GM12878 (cell line): ENCODE measurements around the gene MYOM1. TPM values are rescaled to one million over a fixed set of nuclear protein-coding genes. Genes with fewer than 3 reads are reported as not detected.
A peak's percentile ranks its signal among the peaks of the same experiment; 100 is the strongest.

Source experiments
- CEBPB ChIP-seq, 2 experiments: fragments of 150-350 bp in 1 of 2; IDR thresholded peaks; 2 replicates each; pipeline ENCODE4 v1.6.1; 2012 to 2014; ENCODE audit warnings: low read depth in 2 of 2, low read length in 2 of 2, borderline replicate concordance in 1 of 2, inconsistent platforms in 1 of 2
- CHD4 ChIP-seq: fragments of 200-600 bp; sonication (generic); IDR thresholded peaks from 2 replicates; pipeline ENCODE4 v1.6.1; 2016; ENCODE audit warnings: mild to moderate bottlenecking
- ETV6 ChIP-seq, 2 experiments: fragments of 450-650 bp in 1 of 2; IDR thresholded peaks in 1 of 2; conservative IDR thresholded peaks in 1 of 2; 2 replicates each; pipeline ENCODE4 v1.6.1; 2014; ENCODE audit warnings: antibody characterized with exemption in 1 of 2, borderline replicate concordance in 1 of 2, low read depth in 1 of 2, mild to moderate bottlenecking in 1 of 2, moderate library complexity in 1 of 2
- GABPA ChIP-seq: IDR thresholded peaks from 2 replicates; pipeline ENCODE4 v1.6.1; 2014; ENCODE audit warnings: antibody characterized with exemption, low read depth, mild to moderate bottlenecking, inconsistent platforms
- JUNB ChIP-seq: IDR thresholded peaks from 2 replicates; pipeline ENCODE4 v1.6.1; 2016; ENCODE audit warnings: antibody characterized with exemption, mild to moderate bottlenecking
- KDM1A ChIP-seq: fragments of 200-600 bp; sonication (generic); IDR thresholded peaks from 2 replicates; pipeline ENCODE4 v1.6.1; 2016; ENCODE audit warnings: borderline replicate concordance
- MEF2A ChIP-seq: IDR thresholded peaks from 2 replicates; pipeline ENCODE4 v1.6.1; 2011; ENCODE audit warnings: low read depth, mild to moderate bottlenecking, low read length, moderate library complexity; ENCODE audit not compliant: insufficient read depth
- MYB ChIP-seq: fragments of 150-350 bp; IDR thresholded peaks from 2 replicates; pipeline ENCODE4 v1.6.1; 2014; ENCODE audit warnings: mild to moderate bottlenecking, low read depth, low read length, borderline replicate concordance
- MYC ChIP-seq: IDR thresholded peaks from 2 replicates; pipeline ENCODE4 v1.6.1; 2011; ENCODE audit warnings: mild to moderate bottlenecking, low read length, moderate library complexity, inconsistent platforms; ENCODE audit not compliant: insufficient read depth, insufficient replicate concordance, insufficient read length, severe bottlenecking
- NFIC ChIP-seq: IDR thresholded peaks from 2 replicates; pipeline ENCODE4 v1.6.1; 2012; ENCODE audit warnings: low read depth, mild to moderate bottlenecking, inconsistent platforms, low read length, moderate library complexity
- NFXL1 ChIP-seq: fragments of 450-650 bp; IDR thresholded peaks from 2 replicates; pipeline ENCODE4 v1.6.1; 2017; ENCODE audit warnings: antibody characterized with exemption, mild to moderate bottlenecking, borderline replicate concordance
- RELA ChIP-seq: fragments of 450-650 bp; IDR thresholded peaks from 2 replicates; pipeline ENCODE4 v1.8.0; 2014; ENCODE audit warnings: borderline replicate concordance; ENCODE audit not compliant: partially characterized antibody
- SMAD1 ChIP-seq: fragments of 450-650 bp; IDR thresholded peaks from 2 replicates; pipeline ENCODE4 v1.6.1; 2018; ENCODE audit warnings: mild to moderate bottlenecking, low read depth; ENCODE audit not compliant: partially characterized antibody
- SMARCA5 ChIP-seq: fragments of 450-650 bp; IDR thresholded peaks from 2 replicates; pipeline ENCODE4 v1.6.1; 2017; ENCODE audit warnings: mild to moderate bottlenecking
- polyA plus RNA-seq, 11 experiments: library from polyadenylated mRNA; depleted of rRNA in 4 of 11; unstranded in 6 of 11; stranded (reverse) in 5 of 11; fragments of >200 nt; fragmentation: Nextera tagmentation in 4 of 11; fragmentation: Illumina TruSeq in 1 of 11; extraction: Ambion mirVana in 4 of 11; extraction: Trizol in 1 of 11; gene quantifications; 1 replicate in 1 of 11; 2 replicates in 10 of 11; pipeline versions ENCODE4 v1.2.1 to v1.2.3, GENCODE V29; 2011 to 2016; ENCODE audit warnings: inconsistent platforms in 2 of 11, missing spikeins in 2 of 11, low read depth in 1 of 11
- total RNA-seq, 4 experiments: library from RNA; depleted of rRNA in 3 of 4; stranded (reverse); fragments of >200 nt in 3 of 4; fragmentation: Illumina TruSeq in 1 of 4; extraction: Trizol in 1 of 4; gene quantifications; 2 replicates each; pipeline versions ENCODE4 v1.2.1 to v1.2.3, GENCODE V29; 2013 to 2021
- TF ChIP-seq, protein P1 (sequence below): fragments of 450-650 bp; IDR thresholded peaks from 2 replicates; pipeline ENCODE4 v1.6.1; 2016; ENCODE audit warnings: mild to moderate bottlenecking, moderate library complexity, borderline replicate concordance
- TF ChIP-seq, protein P2 (sequence below): fragments of 150-350 bp; IDR thresholded peaks from 2 replicates; pipeline ENCODE4 v1.6.1; 2014; ENCODE audit warnings: mild to moderate bottlenecking, low read depth, low read length
- TF ChIP-seq, protein P3 (sequence below): fragments of 450-650 bp; IDR thresholded peaks from 2 replicates; pipeline ENCODE4 v1.6.1; 2014; ENCODE audit warnings: mild to moderate bottlenecking
- TF ChIP-seq, protein P4 (sequence below): IDR thresholded peaks from 2 replicates; pipeline ENCODE4 v1.6.1; 2011; ENCODE audit warnings: borderline replicate concordance, low read depth, mild to moderate bottlenecking, moderate library complexity, low read length; ENCODE audit not compliant: insufficient read depth, poor library complexity, severe bottlenecking
- TF ChIP-seq, protein P5 (sequence below): IDR thresholded peaks from 2 replicates; pipeline ENCODE4 v1.6.1; 2011; ENCODE audit warnings: low read depth, low read length, improper control_type of control experiment, borderline replicate concordance

MYOM1 gene
- total and polyA plus RNA-seq, 10 of the 15 experiments (the other 5 are each of a cell fraction or from before 2014, with no cell fraction given) = 0.06 to 1.0 (median 0.57) TPM

DNA sequence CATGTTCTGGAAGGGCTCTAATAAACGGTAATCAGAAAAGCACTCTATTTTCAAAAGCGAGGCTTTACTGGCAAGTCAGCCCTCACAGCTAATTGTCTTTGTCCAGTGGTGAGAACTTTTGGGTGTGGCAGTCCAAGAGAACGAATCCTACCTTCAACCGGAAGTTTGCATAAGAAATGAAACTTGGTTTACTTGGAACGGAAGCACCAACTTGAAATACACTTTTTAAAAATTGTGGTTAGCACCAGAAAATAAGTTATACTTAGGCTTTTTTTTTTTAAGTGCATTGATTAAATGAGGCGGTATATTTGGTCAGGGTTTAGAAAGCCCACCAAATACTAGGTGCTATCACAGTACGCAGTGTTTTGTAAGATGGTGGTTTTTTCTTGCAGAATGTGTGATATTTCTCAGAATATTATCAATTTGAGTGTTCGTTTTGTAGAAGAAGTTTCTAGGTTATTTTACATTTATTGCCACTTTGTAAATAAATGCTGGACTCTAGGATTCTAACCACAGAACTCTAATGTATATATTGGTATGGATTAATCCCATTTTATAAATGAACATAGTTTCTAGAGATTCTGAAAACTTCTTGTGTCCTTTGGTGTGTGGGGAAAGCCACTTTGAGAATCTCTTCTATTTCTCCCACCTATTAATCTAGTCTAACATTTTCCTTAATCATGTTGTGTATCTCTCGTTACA is 29.0 kb upstream of the MYOM1 start (continued):
- TF ChIP-seq, protein P1, sequence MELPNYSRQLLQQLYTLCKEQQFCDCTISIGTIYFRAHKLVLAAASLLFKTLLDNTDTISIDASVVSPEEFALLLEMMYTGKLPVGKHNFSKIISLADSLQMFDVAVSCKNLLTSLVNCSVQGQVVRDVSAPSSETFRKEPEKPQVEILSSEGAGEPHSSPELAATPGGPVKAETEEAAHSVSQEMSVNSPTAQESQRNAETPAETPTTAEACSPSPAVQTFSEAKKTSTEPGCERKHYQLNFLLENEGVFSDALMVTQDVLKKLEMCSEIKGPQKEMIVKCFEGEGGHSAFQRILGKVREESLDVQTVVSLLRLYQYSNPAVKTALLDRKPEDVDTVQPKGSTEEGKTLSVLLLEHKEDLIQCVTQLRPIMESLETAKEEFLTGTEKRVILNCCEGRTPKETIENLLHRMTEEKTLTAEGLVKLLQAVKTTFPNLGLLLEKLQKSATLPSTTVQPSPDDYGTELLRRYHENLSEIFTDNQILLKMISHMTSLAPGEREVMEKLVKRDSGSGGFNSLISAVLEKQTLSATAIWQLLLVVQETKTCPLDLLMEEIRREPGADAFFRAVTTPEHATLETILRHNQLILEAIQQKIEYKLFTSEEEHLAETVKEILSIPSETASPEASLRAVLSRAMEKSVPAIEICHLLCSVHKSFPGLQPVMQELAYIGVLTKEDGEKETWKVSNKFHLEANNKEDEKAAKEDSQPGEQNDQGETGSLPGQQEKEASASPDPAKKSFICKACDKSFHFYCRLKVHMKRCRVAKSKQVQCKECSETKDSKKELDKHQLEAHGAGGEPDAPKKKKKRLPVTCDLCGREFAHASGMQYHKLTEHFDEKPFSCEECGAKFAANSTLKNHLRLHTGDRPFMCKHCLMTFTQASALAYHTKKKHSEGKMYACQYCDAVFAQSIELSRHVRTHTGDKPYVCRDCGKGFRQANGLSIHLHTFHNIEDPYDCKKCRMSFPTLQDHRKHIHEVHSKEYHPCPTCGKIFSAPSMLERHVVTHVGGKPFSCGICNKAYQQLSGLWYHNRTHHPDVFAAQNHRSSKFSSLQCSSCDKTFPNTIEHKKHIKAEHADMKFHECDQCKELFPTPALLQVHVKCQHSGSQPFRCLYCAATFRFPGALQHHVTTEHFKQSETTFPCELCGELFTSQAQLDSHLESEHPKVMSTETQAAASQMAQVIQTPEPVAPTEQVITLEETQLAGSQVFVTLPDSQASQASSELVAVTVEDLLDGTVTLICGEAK = peak; percentile 47; the same call in 1 of the 2 replicates
- TF ChIP-seq, protein P2, sequence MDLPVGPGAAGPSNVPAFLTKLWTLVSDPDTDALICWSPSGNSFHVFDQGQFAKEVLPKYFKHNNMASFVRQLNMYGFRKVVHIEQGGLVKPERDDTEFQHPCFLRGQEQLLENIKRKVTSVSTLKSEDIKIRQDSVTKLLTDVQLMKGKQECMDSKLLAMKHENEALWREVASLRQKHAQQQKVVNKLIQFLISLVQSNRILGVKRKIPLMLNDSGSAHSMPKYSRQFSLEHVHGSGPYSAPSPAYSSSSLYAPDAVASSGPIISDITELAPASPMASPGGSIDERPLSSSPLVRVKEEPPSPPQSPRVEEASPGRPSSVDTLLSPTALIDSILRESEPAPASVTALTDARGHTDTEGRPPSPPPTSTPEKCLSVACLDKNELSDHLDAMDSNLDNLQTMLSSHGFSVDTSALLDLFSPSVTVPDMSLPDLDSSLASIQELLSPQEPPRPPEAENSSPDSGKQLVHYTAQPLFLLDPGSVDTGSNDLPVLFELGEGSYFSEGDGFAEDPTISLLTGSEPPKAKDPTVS = no peak
- 0 out of 2 replicates have a peak, but pooled peaks have one; percentile 25 for TF ChIP-seq MEF2A
- TF ChIP-seq GABPA = peak; percentile 68; the same call in 1 of the 2 replicates
- TF ChIP-seq NFXL1 = no peak
- no peak for TF ChIP-seq CHD4
- TF ChIP-seq ETV6 (conservative IDR thresholded peaks at IDR 0.05 in 1 of 2, IDR thresholded peaks at IDR 0.05 in 1 of 2; ENCODE audit: borderline replicate concordance in 1 of 2, low read depth in 1 of 2) = peak; percentile 30 to 78; a peak in 2 of 4 replicates
- peak; percentile 21 for TF ChIP-seq SMAD1
- no peak for TF ChIP-seq SMARCA5
- no peak for TF ChIP-seq KDM1A
- TF ChIP-seq, protein P3, sequence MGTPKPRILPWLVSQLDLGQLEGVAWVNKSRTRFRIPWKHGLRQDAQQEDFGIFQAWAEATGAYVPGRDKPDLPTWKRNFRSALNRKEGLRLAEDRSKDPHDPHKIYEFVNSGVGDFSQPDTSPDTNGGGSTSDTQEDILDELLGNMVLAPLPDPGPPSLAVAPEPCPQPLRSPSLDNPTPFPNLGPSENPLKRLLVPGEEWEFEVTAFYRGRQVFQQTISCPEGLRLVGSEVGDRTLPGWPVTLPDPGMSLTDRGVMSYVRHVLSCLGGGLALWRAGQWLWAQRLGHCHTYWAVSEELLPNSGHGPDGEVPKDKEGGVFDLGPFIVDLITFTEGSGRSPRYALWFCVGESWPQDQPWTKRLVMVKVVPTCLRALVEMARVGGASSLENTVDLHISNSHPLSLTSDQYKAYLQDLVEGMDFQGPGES = no peak
- TF ChIP-seq, protein P4, sequence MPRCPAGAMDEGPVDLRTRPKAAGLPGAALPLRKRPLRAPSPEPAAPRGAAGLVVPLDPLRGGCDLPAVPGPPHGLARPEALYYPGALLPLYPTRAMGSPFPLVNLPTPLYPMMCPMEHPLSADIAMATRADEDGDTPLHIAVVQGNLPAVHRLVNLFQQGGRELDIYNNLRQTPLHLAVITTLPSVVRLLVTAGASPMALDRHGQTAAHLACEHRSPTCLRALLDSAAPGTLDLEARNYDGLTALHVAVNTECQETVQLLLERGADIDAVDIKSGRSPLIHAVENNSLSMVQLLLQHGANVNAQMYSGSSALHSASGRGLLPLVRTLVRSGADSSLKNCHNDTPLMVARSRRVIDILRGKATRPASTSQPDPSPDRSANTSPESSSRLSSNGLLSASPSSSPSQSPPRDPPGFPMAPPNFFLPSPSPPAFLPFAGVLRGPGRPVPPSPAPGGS = no peak
- TF ChIP-seq MYC = no peak
- no peak for TF ChIP-seq RELA
- TF ChIP-seq NFIC = peak; percentile 60; the same call in 1 of the 2 replicates
- TF ChIP-seq, protein P5, sequence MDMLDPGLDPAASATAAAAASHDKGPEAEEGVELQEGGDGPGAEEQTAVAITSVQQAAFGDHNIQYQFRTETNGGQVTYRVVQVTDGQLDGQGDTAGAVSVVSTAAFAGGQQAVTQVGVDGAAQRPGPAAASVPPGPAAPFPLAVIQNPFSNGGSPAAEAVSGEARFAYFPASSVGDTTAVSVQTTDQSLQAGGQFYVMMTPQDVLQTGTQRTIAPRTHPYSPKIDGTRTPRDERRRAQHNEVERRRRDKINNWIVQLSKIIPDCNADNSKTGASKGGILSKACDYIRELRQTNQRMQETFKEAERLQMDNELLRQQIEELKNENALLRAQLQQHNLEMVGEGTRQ = no peak
- TF ChIP-seq MYB = no peak
- 0 out of 2 replicates have a peak, but pooled peaks have one; percentile 9 for TF ChIP-seq JUNB
- TF ChIP-seq CEBPB (IDR thresholded peaks at IDR 0.05; ENCODE audit: borderline replicate concordance in 1 of 2, low read depth in 2 of 2, low read length in 2 of 2) = no peak
